ENCODE measurements around the gene NDRG2.

The NDRG2 gene

GRCh38 chr14:21072031-21072473 is 47.2 kb upstream of the NDRG2 start:
- Histone ChIP-seq H3K36me3 (ENCODE audit: low read length) (no peaks in the 10 kb centered on the region), H3K4me3 (ENCODE audit: insufficient read depth, low read length, poor library complexity, severe bottlenecking) (no peak overlapping the region), H3K9ac (ENCODE audit: low read length) (peak overlapping the region; percentile 33; the same call in 1 of the 2 replicates), H3K79me2 (ENCODE audit: insufficient read depth, low read length) (no peaks in the 10 kb centered on the region), H2AFZ (ENCODE audit: low read depth, low read length, severe bottlenecking) (no peak overlapping the region), H4K20me1 (ENCODE audit: low read depth, low read length) (no peaks in the 10 kb centered on the region), H3K9me3 (ENCODE audit: insufficient read depth, low read length) (no peaks in the 10 kb centered on the region), H3K4me2 (ENCODE audit: low read depth, low read length, poor library complexity, severe bottlenecking) (peak overlapping the region; percentile 61), H3K9me2 (replicated peaks; ENCODE audit: insufficient read depth, low read length) (no peaks in the 10 kb centered on the region), H3F3A (ENCODE audit: insufficient read depth) (no peaks in the 10 kb centered on the region), H3K27me3 (ENCODE audit: low read length) (no peaks in the 10 kb centered on the region), H3K27ac (ENCODE audit: low read depth, low read length) (no peak overlapping the region)
- 0 out of 2 replicates have a peak, but pooled peaks have one; percentile 22 for TF ChIP-seq EZH2phosphoT487 (conservative IDR thresholded peaks at IDR 0.05; ENCODE audit: low read length)
- TF ChIP-seq, protein P1, sequence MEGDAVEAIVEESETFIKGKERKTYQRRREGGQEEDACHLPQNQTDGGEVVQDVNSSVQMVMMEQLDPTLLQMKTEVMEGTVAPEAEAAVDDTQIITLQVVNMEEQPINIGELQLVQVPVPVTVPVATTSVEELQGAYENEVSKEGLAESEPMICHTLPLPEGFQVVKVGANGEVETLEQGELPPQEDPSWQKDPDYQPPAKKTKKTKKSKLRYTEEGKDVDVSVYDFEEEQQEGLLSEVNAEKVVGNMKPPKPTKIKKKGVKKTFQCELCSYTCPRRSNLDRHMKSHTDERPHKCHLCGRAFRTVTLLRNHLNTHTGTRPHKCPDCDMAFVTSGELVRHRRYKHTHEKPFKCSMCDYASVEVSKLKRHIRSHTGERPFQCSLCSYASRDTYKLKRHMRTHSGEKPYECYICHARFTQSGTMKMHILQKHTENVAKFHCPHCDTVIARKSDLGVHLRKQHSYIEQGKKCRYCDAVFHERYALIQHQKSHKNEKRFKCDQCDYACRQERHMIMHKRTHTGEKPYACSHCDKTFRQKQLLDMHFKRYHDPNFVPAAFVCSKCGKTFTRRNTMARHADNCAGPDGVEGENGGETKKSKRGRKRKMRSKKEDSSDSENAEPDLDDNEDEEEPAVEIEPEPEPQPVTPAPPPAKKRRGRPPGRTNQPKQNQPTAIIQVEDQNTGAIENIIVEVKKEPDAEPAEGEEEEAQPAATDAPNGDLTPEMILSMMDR (IDR thresholded peaks at IDR 0.05; ENCODE audit: insufficient read depth, low read length, poor library complexity, severe bottlenecking), result no peak

GRCh38 chr14:21071225-21072030 is 46.6 kb upstream of the NDRG2 start:
- no peaks in the 10 kb centered on the region for H3F3A ChIP-seq (ENCODE audit: insufficient read depth)
- H3K9ac ChIP-seq (ENCODE audit: low read length), result peak overlapping the region; percentile 33; the same call in 1 of the 2 replicates
- TF ChIP-seq, protein P1 (IDR thresholded peaks at IDR 0.05; ENCODE audit: insufficient read depth, low read length, poor library complexity, severe bottlenecking), result no peak
- no peak for TF ChIP-seq EZH2phosphoT487 (conservative IDR thresholded peaks at IDR 0.05; ENCODE audit: low read length)
- H3K4me3 ChIP-seq (ENCODE audit: insufficient read depth, low read length, poor library complexity, severe bottlenecking), result peak overlapping the region; percentile 20
- no peak overlapping the region for H2AFZ ChIP-seq (ENCODE audit: low read depth, low read length, severe bottlenecking)
- H4K20me1 ChIP-seq (ENCODE audit: low read depth, low read length), result no peaks in the 10 kb centered on the region
- H3K79me2 ChIP-seq (ENCODE audit: insufficient read depth, low read length), result no peaks in the 10 kb centered on the region
- no peaks in the 10 kb centered on the region for H3K9me2 ChIP-seq (replicated peaks; ENCODE audit: insufficient read depth, low read length)
- no peaks in the 10 kb centered on the region for H3K36me3 ChIP-seq (ENCODE audit: low read length)
- H3K9me3 ChIP-seq (ENCODE audit: insufficient read depth, low read length), result no peaks in the 10 kb centered on the region
- H3K4me2 ChIP-seq (ENCODE audit: low read depth, low read length, poor library complexity, severe bottlenecking), result peak overlapping the region; percentile 61
- H3K27me3 ChIP-seq (ENCODE audit: low read length), result no peaks in the 10 kb centered on the region
- H3K27ac ChIP-seq (ENCODE audit: low read depth, low read length), result no peak overlapping the region

DNA sequence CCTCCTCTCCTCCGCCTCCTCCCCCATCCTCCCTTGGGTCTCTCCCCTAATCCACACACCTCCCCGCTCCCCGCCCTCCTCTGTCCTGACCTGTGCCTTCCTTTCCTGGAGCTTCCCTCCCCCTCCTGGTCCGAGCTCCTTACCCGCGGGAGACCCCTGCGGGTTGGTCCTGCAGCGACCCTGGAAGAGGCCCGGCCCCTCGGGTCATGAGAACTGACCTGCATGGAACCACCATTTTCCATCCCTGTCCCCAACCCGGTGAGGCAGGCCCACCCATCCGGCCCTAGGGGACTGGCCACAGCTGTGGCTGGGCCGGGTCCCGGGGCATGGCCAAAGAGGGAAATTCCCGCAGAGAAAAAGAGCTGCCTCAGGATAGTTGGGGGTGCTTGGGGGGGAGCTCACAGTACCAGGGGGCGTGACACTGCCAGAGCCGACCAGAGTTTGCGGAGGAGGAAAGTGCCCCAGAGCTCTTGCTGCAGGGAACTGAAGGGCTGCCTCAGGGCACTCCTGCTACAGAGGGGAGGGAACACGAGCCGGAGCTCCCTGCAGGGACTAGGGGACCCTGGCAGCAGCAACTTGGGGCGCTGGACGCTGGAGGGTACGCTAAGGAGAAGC is 45.9 kb upstream of the NDRG2 start:
- no peaks in the 10 kb centered on the region for H3K9me2 ChIP-seq (replicated peaks; ENCODE audit: insufficient read depth, low read length)
- no peaks in the 10 kb centered on the region for H3K9me3 ChIP-seq (ENCODE audit: insufficient read depth, low read length)
- H3K9ac ChIP-seq (ENCODE audit: low read length), result peak overlapping the region; percentile 33; the same call in 1 of the 2 replicates
- peak overlapping the region; percentile 39 for H3K4me3 ChIP-seq (ENCODE audit: insufficient read depth, low read length, poor library complexity, severe bottlenecking)
- no peaks in the 10 kb centered on the region for H3K79me2 ChIP-seq (ENCODE audit: insufficient read depth, low read length)
- no peaks in the 10 kb centered on the region for H3K27me3 ChIP-seq (ENCODE audit: low read length)
- H3K36me3 ChIP-seq (ENCODE audit: low read length), result no peaks in the 10 kb centered on the region
- H3F3A ChIP-seq (ENCODE audit: insufficient read depth), result no peaks in the 10 kb centered on the region
- TF ChIP-seq EZH2phosphoT487 (conservative IDR thresholded peaks at IDR 0.05; ENCODE audit: low read length), result 0 out of 2 replicates have a peak, but pooled peaks have one; percentile 60
- TF ChIP-seq, protein P1 (IDR thresholded peaks at IDR 0.05; ENCODE audit: insufficient read depth, low read length, poor library complexity, severe bottlenecking), result no peak
- no peaks in the 10 kb centered on the region for H4K20me1 ChIP-seq (ENCODE audit: low read depth, low read length)
- peak overlapping the region; percentile 61 for H3K4me2 ChIP-seq (ENCODE audit: low read depth, low read length, poor library complexity, severe bottlenecking)
- no peak overlapping the region for H3K27ac ChIP-seq (ENCODE audit: low read depth, low read length)
- no peak overlapping the region for H2AFZ ChIP-seq (ENCODE audit: low read depth, low read length, severe bottlenecking)
